Endothelial cell of umbilical vein (primary cell): Measurements from ENCODE around the gene MCTP1. TPM values are rescaled to one million over a fixed set of nuclear protein-coding genes. Genes with fewer than 3 reads are reported as not detected.
A peak's percentile ranks its signal among the peaks of the same experiment; 100 is the strongest.

ENCODE experiments used
- BruUV-seq: library from RNA; stranded (reverse); fragments of 400-500 nt; replicated peaks from 2 replicates; lab custom pipeline; 2021; lab: Mats Ljungman, UMichigan
- CTCF ChIA-PET: fragments of 300-600, 350-600 bp; sonication (Branson Sonifier 250); formaldehyde crosslinking; loops from one replicate; lab custom pipeline; 2021; ENCODE audit warnings: antibody characterized with exemption, inconsistent platforms; lab: Charles Lee
- POLR2A ChIA-PET: fragments of 300-600, 350-600 bp; sonication (Branson Sonifier 250); formaldehyde crosslinking; loops from one replicate; lab custom pipeline; 2021; ENCODE audit warnings: antibody characterized with exemption, inconsistent platforms; lab: Charles Lee
- DNase-seq: peaks from one replicate; pipeline ENCODE4 v3.0.0-alpha.2; 2011; ENCODE audit warnings: low read depth, low spot score
- FAIRE-seq: peaks from 2 replicates; lab custom pipeline; 2011; peaks lifted over from hg19 to GRCh38; lab: Jason Lieb, UNC
- H2AFZ ChIP-seq: 2 replicates; pipeline ENCODE4 v1.6.0; 2012; ENCODE audit warnings: low read depth, low read length, control low read depth, inconsistent platforms
- H3K27ac ChIP-seq: 2 replicates; pipeline ENCODE4 v1.5.1; 2011; ENCODE audit warnings: low read depth, mild to moderate bottlenecking, control low read depth, low read length, moderate library complexity; ENCODE audit not compliant: insufficient read depth
- H3K27me3 ChIP-seq, 2 experiments: 2 replicates each; pipeline versions ENCODE4 v1.6.0 to v1.6.1; 2011; ENCODE audit warnings: low read length in 2 of 2, mixed read lengths in 1 of 2; ENCODE audit not compliant: control insufficient read depth in 2 of 2, insufficient read depth in 2 of 2
- H3K36me3 ChIP-seq, 2 experiments: 2 replicates in 1 of 2; 3 replicates in 1 of 2; pipeline ENCODE4 v1.5.1; 2011; ENCODE audit warnings: low read length in 2 of 2, mild to moderate bottlenecking in 1 of 2, moderate library complexity in 1 of 2; ENCODE audit not compliant: control insufficient read depth in 2 of 2, insufficient read depth in 2 of 2; ENCODE audit errors: extremely low read depth in 1 of 2
- H3K4me1 ChIP-seq: 3 replicates; pipeline ENCODE4 v1.5.1; 2011; ENCODE audit warnings: mild to moderate bottlenecking, low read length; ENCODE audit not compliant: control insufficient read depth, insufficient read depth; ENCODE audit errors: extremely low read depth
- H3K4me2 ChIP-seq: 2 replicates; pipeline ENCODE4 v1.6.1; 2011; ENCODE audit warnings: low read length, control low read depth, mixed read lengths; ENCODE audit not compliant: insufficient read depth
- H3K4me3 ChIP-seq, 3 experiments: fragments of 200-600 bp in 1 of 3; sonication (generic), shearing (Covaris generic) in 1 of 3; replicated peaks in 1 of 3; 2 replicates each; pipeline ENCODE4 v1.5.1; 2011 to 2016; ENCODE audit warnings: control low read depth in 3 of 3, low read length in 3 of 3, mild to moderate bottlenecking in 2 of 3, inconsistent platforms in 1 of 3, low read depth in 1 of 3, moderate library complexity in 1 of 3; ENCODE audit not compliant: insufficient read depth in 1 of 3
- H3K79me2 ChIP-seq: 2 replicates; pipeline ENCODE4 v1.6.0; 2012; ENCODE audit warnings: low read length, inconsistent platforms; ENCODE audit not compliant: control insufficient read depth, insufficient read depth
- H3K9ac ChIP-seq: replicated peaks from 2 replicates; pipeline ENCODE3; 2011; ENCODE audit warnings: low read length, control low read depth; ENCODE audit not compliant: insufficient read depth; ENCODE audit errors: extremely low read depth
- H3K9me1 ChIP-seq: replicated peaks from 3 replicates; pipeline ENCODE4 v1.6.0; 2011; ENCODE audit warnings: mild to moderate bottlenecking, low read length; ENCODE audit not compliant: control insufficient read depth, insufficient read depth; ENCODE audit errors: extremely low read depth
- H3K9me3 ChIP-seq: replicated peaks from 2 replicates; pipeline ENCODE4 v1.5.1; 2012; ENCODE audit warnings: low read length, inconsistent platforms; ENCODE audit not compliant: control insufficient read depth, insufficient read depth
- H4K20me1 ChIP-seq: replicated peaks from 2 replicates; pipeline ENCODE3; 2011; ENCODE audit warnings: mild to moderate bottlenecking, low read length; ENCODE audit not compliant: control insufficient read depth, insufficient read depth; ENCODE audit errors: extremely low read depth
- CTCF ChIP-seq, 2 donors: IDR thresholded peaks; 1 replicate in 1 of 2; 2 replicates in 1 of 2; pipeline ENCODE4 v1.5.1; 2011; ENCODE audit warnings: low read length in 2 of 2, mild to moderate bottlenecking in 2 of 2, moderate library complexity in 2 of 2, control low read depth in 1 of 2, inconsistent platforms in 1 of 2, low read depth in 1 of 2; ENCODE audit not compliant: insufficient read depth in 1 of 2; ENCODE audit errors: extremely low read depth in 1 of 2
- EZH2 ChIP-seq: IDR thresholded peaks from 2 replicates; pipeline ENCODE4 v1.6.1; 2012; ENCODE audit warnings: borderline replicate concordance, low read depth, mild to moderate bottlenecking, moderate library complexity, low read length, inconsistent platforms; ENCODE audit not compliant: severe bottlenecking
- FOS ChIP-seq: IDR thresholded peaks from 2 replicates; pipeline ENCODE4 v1.6.1; 2011; ENCODE audit warnings: mild to moderate bottlenecking, low read length, moderate library complexity, borderline replicate concordance; ENCODE audit not compliant: insufficient read depth
- GATA2 ChIP-seq: IDR thresholded peaks from 2 replicates; pipeline ENCODE4 v1.7.0; 2011; ENCODE audit warnings: low read depth, mild to moderate bottlenecking, moderate library complexity, mixed read lengths, low read length; ENCODE audit not compliant: insufficient read length, insufficient read depth
- JUN ChIP-seq: IDR thresholded peaks from 2 replicates; pipeline ENCODE4 v1.6.1; 2011; ENCODE audit warnings: borderline replicate concordance, low read depth; ENCODE audit not compliant: insufficient read length, insufficient read depth
- MAX ChIP-seq: IDR thresholded peaks from 2 replicates; pipeline ENCODE4 v1.6.1; 2011; ENCODE audit not compliant: insufficient read depth, insufficient read length
- MYC ChIP-seq: IDR thresholded peaks from one replicate; pipeline ENCODE4 v1.6.1; 2011; ENCODE audit warnings: mild to moderate bottlenecking, low read depth, low read length
- POLR2A ChIP-seq: IDR thresholded peaks from 2 replicates; pipeline ENCODE4 v1.6.1; 2012; ENCODE audit warnings: low read depth, mild to moderate bottlenecking, control low read depth, low read length
- POLR2AphosphoS5 ChIP-seq: IDR thresholded peaks from 2 replicates; pipeline ENCODE4 v1.6.1; 2012; ENCODE audit warnings: low read depth, mild to moderate bottlenecking, control low read depth, low read length, moderate library complexity; ENCODE audit not compliant: insufficient read depth
- dilution Hi-C: fragments of 300-500 bp; cut with MboI; formaldehyde crosslinking; loops from one replicate; pipeline ENCODE4 v1.15.0; 2019; ENCODE audit warnings: low sequenced_read_pairs; ENCODE audit not compliant: extremely low pct_ligation_motif_present
- intact Hi-C: fragments of 100-400 bp; cut with micrococcal nuclease; formaldehyde crosslinking; loops from one replicate; pipeline ENCODE4 v1.10.0; 2022
- polyA plus RNA-seq, 4 experiments: library from polyadenylated mRNA; depleted of rRNA in 3 of 4; stranded (reverse) in 3 of 4; unstranded in 1 of 4; fragments of >200 nt; gene quantifications; 2 replicates each; pipeline versions ENCODE4 v1.2.1 to v1.2.3, GENCODE V29; 2011 to 2012; ENCODE audit warnings: missing spikeins in 1 of 4
- total RNA-seq: library from RNA; stranded (reverse); gene quantifications from 2 replicates; pipeline ENCODE4 v1.2.3, GENCODE V29; 2021

MCTP1 gene
- total and polyA plus RNA-seq, 2 donors (not counting 3 experiments of a cell fraction or from before 2014, with no cell fraction given): 79.3 to 203 TPM

GRCh38 chr5:95081500-95081960 is 203.4 kb downstream of the MCTP1 start:
- dilution Hi-C loops: no loop called here
- intact Hi-C loops: loop anchor here (1.0 to 5.0 kb wide), 4 partner anchors 57 to 181 kb away; no protein-coding TSS in a partner anchor
- ChIA-PET CTCF (interaction anchor here (1.2 to 3.8 kb wide), 4 partner anchors 16 to 181 kb away, joined by 3 to 29 read pairs (median 6); no protein-coding TSS in a partner anchor), POLR2A (interaction anchor here (0.7 to 2.6 kb wide), 2 partner anchors 61 to 206 kb away, joined by 3 to 6 read pairs; no protein-coding TSS in a partner anchor)
- TF ChIP-seq GATA2 (peak; percentile 8), POLR2A (peak; percentile 98), JUN (peak; percentile 83), EZH2 (no peak), FOS (peak; percentile 75), MYC (no peak), CTCF (IDR thresholded peaks at IDR 0.05; ENCODE audit: extremely low read depth in 1 of 2, insufficient read depth in 1 of 2, low read depth in 1 of 2, low read length in 2 of 2) (no peak), MAX (no peak), POLR2AphosphoS5 (peak; percentile 95)
- peak; percentile 93 for DNase-seq
- peaks cover 45% of the 10 kb centered on the region for H3K4me1 ChIP-seq
- peak overlapping the region; percentile 69 for H3K27ac ChIP-seq
- peak; percentile 84 for FAIRE-seq
- no peaks in the 10 kb centered on the region for H3K9me1 ChIP-seq
- no peaks in the 10 kb centered on the region for H3K36me3 ChIP-seq
- peaks cover 40% of the 10 kb centered on the region for H3K79me2 ChIP-seq
- BruUV-seq: no TSS peak
- peak overlapping the region; percentile 66 to 100 (median 80) for H3K4me3 ChIP-seq
- H3K27me3 ChIP-seq: no peaks in the 10 kb centered on the region
- peak overlapping the region; percentile 74 for H2AFZ ChIP-seq
- peaks cover 4% of the 10 kb centered on the region for H4K20me1 ChIP-seq
- H3K9me3 ChIP-seq: no peaks in the 10 kb centered on the region
- peak overlapping the region; percentile 95 for H3K9ac ChIP-seq
- peak overlapping the region; percentile 94 for H3K4me2 ChIP-seq
